Esophagus squamous epithelium (tissue), 4 donors: ENCODE measurements around the gene PARD3B.

ENCODE experiments used
- CTCF ChIP-seq, 6 experiments: fragments of 450-650 bp in 4 of 6; fragments of 200-600 bp in 2 of 6; sonication (generic) in 2 of 6; IDR thresholded peaks; one replicate each; pipeline ENCODE4 v1.5.1; 2016 to 2019; ENCODE audit warnings: antibody characterized with exemption in 6 of 6, mild to moderate bottlenecking in 4 of 6, moderate library complexity in 4 of 6
- POLR2A ChIP-seq, 4 donors: fragments of 450-650 bp; IDR thresholded peaks; one replicate each; pipeline ENCODE4 v1.6.1; 2017; ENCODE audit warnings: antibody characterized with exemption in 4 of 4, mild to moderate bottlenecking in 4 of 4, moderate library complexity in 3 of 4

GRCh38 chr2:205010196-205010595 is 464.9 kb downstream of the PARD3B start:
- TF ChIP-seq CTCF (IDR thresholded peaks at IDR 0.05) (no peak), POLR2A (IDR thresholded peaks at IDR 0.05) (no peak)
